ENCODE results near the gene TMEM100.

Gene TMEM100

DNA sequence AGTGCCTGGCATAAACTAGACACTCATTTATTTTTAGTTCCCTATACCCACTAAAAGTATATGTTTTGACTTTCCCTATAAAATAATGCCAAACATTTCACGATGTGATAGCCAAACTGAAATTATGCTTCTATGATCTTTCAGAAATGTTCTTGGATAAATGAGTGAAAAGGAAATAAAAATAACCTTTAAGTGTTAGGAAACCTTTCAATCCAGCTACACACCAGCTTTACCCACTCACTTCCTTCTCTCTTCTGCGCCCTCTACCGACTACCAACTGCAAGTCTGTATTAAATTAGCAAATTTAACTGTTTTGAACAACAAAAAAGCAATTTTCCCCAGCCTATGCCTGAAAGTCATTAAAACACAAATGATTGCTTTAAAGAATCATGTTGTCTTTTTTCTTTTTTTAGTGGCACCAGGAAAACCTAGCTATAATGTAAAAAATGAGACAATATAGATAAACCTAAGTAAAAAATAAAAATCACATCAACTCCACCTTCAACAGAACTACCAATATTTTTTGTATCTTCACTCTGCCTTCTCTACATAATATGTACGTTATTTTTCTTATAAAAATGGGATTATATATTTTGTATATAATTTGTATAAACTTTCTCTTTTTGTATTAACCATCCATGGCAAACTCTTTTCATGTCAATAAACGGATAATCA lies 13.2 kb upstream of the TMEM100 start:
- peaks cover 6% of the 10 kb centered on the region for H3K4me1 Mint-ChIP-seq

DNA sequence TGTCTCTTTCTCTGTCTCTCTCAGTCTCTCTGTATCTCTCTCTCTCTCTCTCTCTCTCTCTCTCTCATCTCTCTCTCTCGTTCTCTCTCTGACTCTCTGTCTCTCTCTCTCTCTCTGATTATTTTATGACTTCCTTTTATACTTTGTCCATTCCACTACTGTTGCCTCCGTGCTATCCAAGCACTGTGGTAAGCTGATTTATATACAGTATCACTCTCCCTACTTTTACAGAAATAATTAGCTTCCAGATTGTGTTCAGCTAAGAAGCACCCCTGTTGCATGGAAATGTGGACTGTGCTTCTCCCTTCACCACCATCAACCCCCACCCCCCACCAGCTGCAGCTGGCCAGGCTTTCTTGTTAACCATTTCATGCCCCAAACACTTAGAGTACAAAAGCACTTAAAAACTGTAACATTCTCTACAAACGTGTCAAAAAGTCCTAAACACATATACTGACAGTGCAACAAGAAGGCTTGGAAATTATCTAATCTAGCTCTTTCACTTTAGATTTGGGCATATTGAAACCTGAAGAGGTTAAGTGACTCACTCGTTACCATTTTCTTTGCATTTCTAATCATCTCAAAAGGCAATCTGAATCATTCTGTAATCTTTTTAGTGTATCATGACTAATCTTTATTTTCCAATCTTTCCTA lies 11.6 kb upstream of the TMEM100 start:
- Mint-ChIP-seq H3K4me3 (no peak overlapping the region), H3K9me3 (no peaks in the 10 kb centered on the region), H3K27me3 (peaks cover 5% of the 10 kb centered on the region), H3K4me1 (peaks cover 6% of the 10 kb centered on the region), H3K27ac (no peak overlapping the region), H3K36me3 (no peaks in the 10 kb centered on the region)
- CTCF ChIA-PET = interaction anchor here (0.8 to 2.9 kb wide), 11 partner anchors 8 to 586 kb away, joined by 3 to 12 read pairs (median 4); no protein-coding TSS in a partner anchor
- DNase-seq = no peak

More for the DNA sequence above, 13.2 kb upstream of the TMEM100 start:
- no peak overlapping the region for H3K4me3 Mint-ChIP-seq
- peaks cover 5% of the 10 kb centered on the region for H3K27me3 Mint-ChIP-seq
- no peak overlapping the region for H3K27ac Mint-ChIP-seq
- CTCF ChIA-PET = interaction anchor here (0.9 to 2.9 kb wide), 6 partner anchors 13 to 209 kb away, joined by 3 to 12 read pairs (median 4); partner anchors contain the start of genes PCTP and TMEM100
- DNase-seq = peak; percentile 56
- H3K9me3 Mint-ChIP-seq = no peaks in the 10 kb centered on the region
- no peaks in the 10 kb centered on the region for H3K36me3 Mint-ChIP-seq

DNA sequence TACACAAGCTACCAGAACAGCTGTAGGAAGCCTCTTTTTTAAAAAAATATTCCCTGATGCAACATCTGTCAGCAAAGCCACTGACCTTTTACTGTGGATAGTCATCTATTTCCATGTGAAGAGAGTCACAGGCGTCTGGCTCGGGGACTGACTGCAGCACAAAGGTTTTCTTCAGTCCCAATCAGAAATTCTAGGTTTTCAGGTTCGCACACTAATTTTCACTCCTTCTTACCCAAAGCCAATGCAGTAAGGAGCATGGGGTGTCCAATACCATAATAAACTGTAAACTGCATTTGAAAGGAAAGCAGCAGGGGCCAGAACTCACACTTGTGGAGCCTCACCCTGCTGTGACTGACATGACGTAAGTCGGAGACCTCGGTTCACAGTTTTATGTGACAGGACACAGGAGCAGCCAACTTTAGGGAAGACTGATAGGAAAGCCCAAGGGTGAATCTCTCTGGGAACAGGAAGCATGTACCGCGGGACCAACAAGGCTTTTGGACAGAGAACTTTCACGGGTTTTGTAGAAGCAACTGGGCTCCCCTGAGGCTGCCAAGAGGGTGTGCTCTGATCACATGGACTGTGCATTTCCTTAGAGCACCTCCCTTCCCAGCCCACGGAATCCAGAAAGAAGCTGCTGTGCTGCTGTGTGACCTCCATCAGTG lies 9.1 kb upstream of the TMEM100 start:
- H3K27ac Mint-ChIP-seq = no peak overlapping the region
- no peak for DNase-seq
- CTCF ChIA-PET = no interaction called here
- peaks cover 6% of the 10 kb centered on the region for H3K4me1 Mint-ChIP-seq
- H3K9me3 Mint-ChIP-seq = no peaks in the 10 kb centered on the region
- peaks cover 5% of the 10 kb centered on the region for H3K27me3 Mint-ChIP-seq
- no peaks in the 10 kb centered on the region for H3K36me3 Mint-ChIP-seq
- H3K4me3 Mint-ChIP-seq = no peak overlapping the region

DNA sequence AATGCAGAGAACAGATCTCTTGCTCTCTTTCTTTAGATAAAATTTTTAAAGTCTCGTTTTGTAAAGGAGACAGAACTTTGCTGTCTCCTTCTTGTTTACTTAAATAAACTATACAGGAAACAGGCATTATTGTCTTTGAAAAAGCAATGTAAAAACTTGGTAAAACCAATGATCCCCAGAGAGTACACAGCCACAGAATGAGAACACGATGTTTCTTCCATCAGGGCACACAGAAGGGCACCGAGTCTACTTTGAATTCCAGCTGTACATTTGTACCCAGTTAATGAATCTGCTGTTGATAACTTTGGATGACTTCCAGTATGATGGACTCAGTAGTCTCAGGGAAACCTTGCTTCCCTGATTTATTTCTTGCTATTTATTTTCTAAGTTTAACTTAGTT lies 8.1 kb upstream of the TMEM100 start:
- H3K9me3 Mint-ChIP-seq = no peaks in the 10 kb centered on the region

DNA sequence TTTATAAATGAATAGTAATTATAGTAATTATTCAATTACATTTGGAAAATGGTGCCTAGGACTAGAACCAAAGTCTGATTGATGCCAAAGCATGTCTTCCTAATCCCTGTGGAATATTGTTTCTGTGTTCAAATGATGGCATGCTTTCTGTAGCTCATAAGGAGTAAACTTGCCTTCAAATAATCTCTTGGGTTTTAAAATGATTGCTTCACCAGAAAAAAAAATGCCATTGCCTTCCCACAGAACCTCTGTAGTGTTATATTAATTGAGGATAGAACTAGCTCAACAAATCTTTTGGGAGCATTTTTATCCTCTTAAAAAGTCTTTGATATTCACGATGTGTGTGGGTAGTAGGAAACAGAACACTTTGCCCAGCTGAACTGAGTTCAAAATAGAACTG lies 7.7 kb upstream of the TMEM100 start:
- CTCF ChIA-PET = no interaction called here
- no peaks in the 10 kb centered on the region for H3K9me3 Mint-ChIP-seq

More for the DNA sequence above, 8.1 kb upstream of the TMEM100 start:
- H3K27ac Mint-ChIP-seq = no peak overlapping the region
- peaks cover 6% of the 10 kb centered on the region for H3K4me1 Mint-ChIP-seq
- CTCF ChIA-PET = no interaction called here
- no peak overlapping the region for H3K4me3 Mint-ChIP-seq
- H3K27me3 Mint-ChIP-seq = peaks cover 12% of the 10 kb centered on the region
- no peak for DNase-seq
- H3K36me3 Mint-ChIP-seq = no peaks in the 10 kb centered on the region

DNA sequence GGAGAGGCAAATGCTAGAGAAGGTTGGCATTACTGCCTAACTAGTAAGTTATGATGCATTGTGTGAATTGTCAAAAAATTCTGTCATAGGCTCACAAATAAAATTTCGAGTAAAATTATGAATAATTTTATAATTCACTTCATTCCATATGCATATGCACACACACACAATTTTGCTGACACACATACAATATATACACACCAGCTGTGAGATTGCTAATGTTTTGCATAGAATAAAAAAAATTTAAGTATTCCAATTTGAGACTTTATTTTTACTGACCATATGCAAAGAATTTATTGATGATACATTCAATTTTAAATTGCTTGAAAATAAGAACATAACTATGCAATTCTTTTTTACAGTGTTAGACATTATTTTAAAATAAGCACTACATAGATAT lies 6.8 kb upstream of the TMEM100 start:
- no peak for DNase-seq
- H3K4me3 Mint-ChIP-seq = no peak overlapping the region
- CTCF ChIA-PET = no interaction called here
- peaks cover 20% of the 10 kb centered on the region for H3K27me3 Mint-ChIP-seq
- H3K27ac Mint-ChIP-seq = no peak overlapping the region
- H3K4me1 Mint-ChIP-seq = peaks cover 3% of the 10 kb centered on the region
- no peaks in the 10 kb centered on the region for H3K36me3 Mint-ChIP-seq
- H3K9me3 Mint-ChIP-seq = no peaks in the 10 kb centered on the region

More for the DNA sequence above, 7.7 kb upstream of the TMEM100 start:
- H3K27ac Mint-ChIP-seq = no peak overlapping the region
- H3K4me3 Mint-ChIP-seq = no peak overlapping the region
- no peaks in the 10 kb centered on the region for H3K36me3 Mint-ChIP-seq
- H3K4me1 Mint-ChIP-seq = peaks cover 6% of the 10 kb centered on the region
- H3K27me3 Mint-ChIP-seq = peaks cover 16% of the 10 kb centered on the region
- no peak for DNase-seq

DNA sequence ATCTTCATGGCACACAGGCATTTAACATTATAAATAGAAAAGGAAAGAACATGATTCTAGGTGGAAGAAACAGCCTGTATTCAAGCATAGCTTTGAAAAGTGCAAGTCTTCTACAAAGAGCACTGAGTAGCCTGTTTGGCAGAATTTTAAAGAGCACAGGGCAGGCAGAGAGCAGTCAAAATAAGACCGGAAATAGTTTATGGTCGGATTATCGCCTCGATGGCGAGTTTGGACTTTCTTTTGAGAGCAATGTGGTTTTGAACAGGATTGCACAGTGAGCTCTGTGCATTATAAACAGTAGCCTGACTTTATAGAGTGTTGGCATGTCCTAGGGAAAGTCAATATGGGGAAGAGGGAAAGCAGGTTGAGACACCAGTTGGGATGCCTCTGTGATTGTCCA lies 6.2 kb upstream of the TMEM100 start:
- no peak for DNase-seq
- Mint-ChIP-seq H3K4me3 (no peak overlapping the region), H3K4me1 (no peaks in the 10 kb centered on the region), H3K9me3 (no peaks in the 10 kb centered on the region), H3K27ac (no peak overlapping the region), H3K27me3 (peaks cover 23% of the 10 kb centered on the region), H3K36me3 (no peaks in the 10 kb centered on the region)
- CTCF ChIA-PET = no interaction called here

DNA sequence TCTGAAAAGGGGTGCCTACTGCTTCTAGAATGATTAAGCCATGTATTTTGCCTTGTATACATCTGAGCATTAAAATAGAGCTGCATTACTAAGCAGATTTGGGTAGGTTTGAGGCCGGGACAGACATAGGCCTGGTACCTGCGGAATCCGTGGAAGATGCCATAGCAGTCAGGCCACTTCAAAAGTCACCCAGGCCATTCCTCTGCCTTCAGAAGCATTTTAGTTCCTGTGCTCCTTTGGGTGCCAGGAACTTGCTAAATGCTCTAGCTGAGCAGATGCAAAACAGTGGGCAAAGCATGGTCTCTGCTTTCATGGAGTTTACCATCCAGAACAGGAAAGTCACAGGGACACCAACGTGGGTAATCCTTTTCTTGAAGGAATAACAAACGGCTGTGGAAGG lies 5.7 kb upstream of the TMEM100 start:
- CTCF ChIA-PET = no interaction called here
- Mint-ChIP-seq H3K9me3 (no peaks in the 10 kb centered on the region), H3K27me3 (peaks cover 23% of the 10 kb centered on the region), H3K27ac (no peak overlapping the region), H3K4me1 (no peaks in the 10 kb centered on the region), H3K4me3 (no peak overlapping the region), H3K36me3 (no peaks in the 10 kb centered on the region)
- DNase-seq = no peak

DNA sequence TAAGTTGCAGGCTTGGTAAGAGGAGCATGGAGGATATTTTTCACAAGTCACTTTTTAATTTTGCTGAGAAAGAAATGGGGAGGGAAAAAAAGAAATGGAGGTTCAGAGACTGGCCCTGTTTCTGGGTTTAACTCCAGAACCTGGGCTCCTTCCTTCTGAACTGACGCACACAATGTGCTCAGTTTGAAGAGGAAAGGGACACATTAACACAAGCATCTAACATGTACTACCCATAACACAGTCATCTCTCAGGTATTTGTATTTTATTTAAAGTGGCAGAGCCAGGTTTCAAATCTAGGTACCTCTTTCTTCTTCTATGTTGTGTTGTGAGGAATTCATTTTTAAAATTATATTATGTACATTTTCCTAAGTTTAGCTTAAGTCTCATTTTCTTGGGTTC lies 5.3 kb upstream of the TMEM100 start:
- Mint-ChIP-seq H3K4me1 (no peaks in the 10 kb centered on the region), H3K27ac (no peak overlapping the region), H3K27me3 (peaks cover 26% of the 10 kb centered on the region), H3K4me3 (no peak overlapping the region), H3K9me3 (no peaks in the 10 kb centered on the region), H3K36me3 (no peaks in the 10 kb centered on the region)
- CTCF ChIA-PET = no interaction called here
- DNase-seq = no peak

DNA sequence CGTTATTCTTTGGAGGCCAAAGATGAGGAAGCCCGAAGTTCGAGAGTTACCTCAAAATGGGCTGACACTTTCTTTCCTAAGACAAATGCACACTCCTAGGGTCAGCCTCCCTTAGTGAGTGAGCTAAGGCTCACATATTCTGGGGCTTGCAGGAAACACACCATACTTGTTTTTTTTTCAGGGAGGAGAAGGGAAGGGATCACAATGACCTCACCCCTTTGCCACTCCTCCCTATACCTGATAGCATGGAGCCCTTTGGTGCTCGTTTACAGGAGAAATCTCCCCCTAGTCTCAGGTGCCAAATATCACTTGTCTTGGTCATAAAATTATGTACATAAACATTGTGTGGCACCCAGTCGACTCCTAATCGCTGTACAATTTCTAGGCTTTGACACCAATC lies 4.6 kb upstream of the TMEM100 start:
- Mint-ChIP-seq H3K9me3 (no peaks in the 10 kb centered on the region), H3K27me3 (peaks cover 33% of the 10 kb centered on the region), H3K4me1 (no peaks in the 10 kb centered on the region), H3K4me3 (no peak overlapping the region), H3K27ac (no peak overlapping the region), H3K36me3 (no peaks in the 10 kb centered on the region)
- CTCF ChIA-PET = no interaction called here
- DNase-seq = no peak

DNA sequence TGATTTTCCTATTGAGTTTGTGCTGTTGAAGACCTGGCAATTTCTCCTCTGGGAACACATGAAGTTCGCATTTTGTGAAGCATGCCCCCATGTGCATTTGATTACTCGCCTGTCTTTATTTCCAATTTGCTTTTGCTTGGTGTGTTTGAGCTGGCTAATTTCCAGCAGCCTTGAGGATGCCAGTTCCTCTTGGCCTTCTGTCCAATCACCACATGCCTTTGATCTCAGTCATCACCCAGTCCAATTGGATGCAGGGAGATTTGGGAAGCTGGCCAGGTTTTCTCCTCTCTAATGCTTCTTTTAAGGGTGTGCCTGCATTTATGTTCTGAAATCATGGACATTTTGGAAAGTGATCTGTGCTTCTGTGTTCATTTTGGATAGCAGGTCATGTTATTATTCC lies 3.8 kb upstream of the TMEM100 start:
- no peak for DNase-seq
- Mint-ChIP-seq H3K36me3 (no peaks in the 10 kb centered on the region), H3K9me3 (no peaks in the 10 kb centered on the region), H3K27me3 (peaks cover 29% of the 10 kb centered on the region), H3K27ac (no peak overlapping the region), H3K4me3 (no peak overlapping the region), H3K4me1 (no peaks in the 10 kb centered on the region)
- CTCF ChIA-PET = interaction anchor here (0.6 to 1.5 kb wide), 2 partner anchors 8 to 11 kb away, joined by 3 to 4 read pairs; no protein-coding TSS in a partner anchor

DNA sequence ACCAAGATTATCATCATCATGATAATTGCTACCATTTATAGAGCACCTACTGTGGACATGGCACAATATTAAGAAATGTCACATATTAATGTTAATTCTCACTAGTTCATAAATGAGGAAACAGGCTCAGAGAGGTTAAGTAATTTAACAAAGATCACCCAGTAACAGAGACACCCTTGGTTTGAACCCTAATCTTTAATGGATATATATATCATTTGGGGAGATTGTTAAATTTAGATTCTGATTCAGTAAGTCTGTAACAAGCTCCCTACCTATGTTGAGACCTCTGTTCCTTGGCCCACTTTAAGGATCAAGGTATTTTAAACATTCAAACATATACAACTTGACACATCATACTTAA lies 804 bp upstream of the TMEM100 start:
- Mint-ChIP-seq H3K9me3 (no peaks in the 10 kb centered on the region), H3K36me3 (no peaks in the 10 kb centered on the region), H3K4me3 (no peak overlapping the region), H3K4me1 (no peaks in the 10 kb centered on the region), H3K27me3 (peaks cover 41% of the 10 kb centered on the region), H3K27ac (no peak overlapping the region)
- no peak for DNase-seq
- CTCF ChIA-PET = interaction anchor here (0.8 to 1.3 kb wide), 2 partner anchors 11 to 197 kb away, joined by 4 read pairs; no protein-coding TSS in a partner anchor

DNA sequence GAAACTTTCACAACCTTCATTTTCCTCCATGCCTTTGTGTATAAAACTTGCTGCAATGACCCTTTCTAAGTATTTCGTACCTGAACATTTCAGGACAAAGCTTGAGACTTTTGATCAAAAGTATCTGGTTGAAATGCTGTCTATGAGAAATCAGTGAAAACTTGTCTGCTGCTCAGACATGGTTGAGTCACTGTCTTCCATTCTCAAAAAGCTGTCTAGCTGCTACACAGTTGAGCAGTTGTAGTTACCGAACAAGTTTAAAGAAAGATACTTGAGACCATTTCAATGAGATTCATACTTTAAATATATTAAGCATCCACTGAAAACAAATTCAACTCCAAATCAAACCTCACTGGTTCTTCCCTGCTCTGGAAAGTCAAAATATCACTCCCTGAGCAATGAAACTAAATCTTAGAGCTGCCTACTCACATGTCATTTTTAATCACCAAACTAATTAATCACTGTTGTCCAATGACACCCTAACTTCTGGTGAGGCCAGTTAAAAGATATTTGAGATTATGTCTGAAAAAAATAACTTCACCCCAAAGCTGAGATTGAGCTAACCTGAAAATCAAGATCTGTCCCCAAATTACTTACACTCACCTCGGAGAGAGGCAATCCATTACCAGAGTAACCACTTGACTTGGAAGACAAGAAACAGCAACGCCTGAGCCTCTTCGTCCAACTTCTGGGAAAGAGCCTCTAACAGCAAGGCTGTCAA lies 488 bp downstream of the TMEM100 start:
- no peaks in the 10 kb centered on the region for H3K4me1 Mint-ChIP-seq
- H3K27ac Mint-ChIP-seq = no peak overlapping the region
- peaks cover 44% of the 10 kb centered on the region for H3K27me3 Mint-ChIP-seq
- no peak for DNase-seq
- CTCF ChIA-PET = interaction anchor here (1.0 to 2.1 kb wide), 2 partner anchors 14 to 196 kb away, joined by 3 to 9 read pairs; no protein-coding TSS in a partner anchor
- no peaks in the 10 kb centered on the region for H3K36me3 Mint-ChIP-seq
- no peak overlapping the region for H3K4me3 Mint-ChIP-seq
- H3K9me3 Mint-ChIP-seq = no peaks in the 10 kb centered on the region

All from activated naive CD4-positive, alpha-beta T cell treated with anti-CD3 and anti-CD28 coated beads, Interleukin-2, amount 10 ng/mL, durations not matched to agents 7 days and 5 days (primary cell).